CD4-positive, alpha-beta T cell treated with Interleukin-17A for 4 hours (primary cell): ENCODE measurements around the gene CEP170B.
"Not testable (repeated sequence)": the region's sequence is repeated elsewhere in the genome, so short reads cannot be mapped to it uniquely, and the experiment has no call there.

ENCODE experiments used
- DNase-seq: peaks from one replicate; pipeline ENCODE4 v3.0.0-alpha.2; 2020; ENCODE audit warnings: mixed read lengths

The CEP170B gene

GRCh38 chr14:104865081-104865630, at the start of gene CEP170B:
Gene CEP170B (plus strand): TSS chr14:104865268. CDS start chr14:104868451, 3,183 bp downstream.
- peak; percentile 67 for DNase-seq

GRCh38 chr14:104816616-104816884, 48.5 kb upstream of the CEP170B start:
- no peak for DNase-seq

- no peak for DNase-seq
These were observed 46.9 kb upstream of the CEP170B start for GRCh38 chr14:104817930-104818713.

- DNase-seq = no peak
These were observed 46.3 kb upstream of the CEP170B start for GRCh38 chr14:104818714-104819161.

GRCh38 chr14:104819361-104819781, 45.7 kb upstream of the CEP170B start:
- no peak for DNase-seq

- DNase-seq = no peak
These were observed 44.3 kb upstream of the CEP170B start for GRCh38 chr14:104820669-104821228.

- DNase-seq = no peak
These were observed 43.7 kb upstream of the CEP170B start for GRCh38 chr14:104821229-104821945.

- no peak for DNase-seq
These were observed 43.0 kb upstream of the CEP170B start for GRCh38 chr14:104821971-104822608.

GRCh38 chr14:104822821-104823615, 42.0 kb upstream of the CEP170B start:
- no peak for DNase-seq

GRCh38 chr14:104824353-104824997, 40.6 kb upstream of the CEP170B start:
- no peak for DNase-seq

GRCh38 chr14:104826189-104826860, 38.7 kb upstream of the CEP170B start:
- DNase-seq = peak; percentile 97

- DNase-seq = no peak
These were observed 38.2 kb upstream of the CEP170B start for GRCh38 chr14:104826861-104827176.

- peak; percentile 65 for DNase-seq
These were observed 37.7 kb upstream of the CEP170B start for GRCh38 chr14:104827177-104828055.

GRCh38 chr14:104830781-104831180, 34.3 kb upstream of the CEP170B start:
- no peak for DNase-seq

GRCh38 chr14:104836171-104836935, 28.7 kb upstream of the CEP170B start:
- not testable (repeated sequence) for DNase-seq

GRCh38 chr14:104841730-104842129, 23.3 kb upstream of the CEP170B start:
- DNase-seq = no peak

GRCh38 chr14:104843006-104843405, 22.1 kb upstream of the CEP170B start:
- no peak for DNase-seq

GRCh38 chr14:104843442-104844305, 21.4 kb upstream of the CEP170B start:
- no peak for DNase-seq
